H1 (cell line): ENCODE measurements around the gene SKA3. TPM values are rescaled to one million over a fixed set of nuclear protein-coding genes. Genes with fewer than 3 reads are reported as not detected.

ENCODE experiments used
- CTCF ChIA-PET: fragments of 300-600 bp; sonication (Branson Sonifier 250); formaldehyde crosslinking; loops from one replicate; lab custom pipeline; 2021; ENCODE audit not compliant: partially characterized antibody; lab: Charles Lee
- POLR2A ChIA-PET: fragments of 300-600 bp; sonication (Branson Sonifier 250); formaldehyde crosslinking; loops from one replicate; lab custom pipeline; 2021; ENCODE audit warnings: inconsistent platforms; ENCODE audit not compliant: partially characterized antibody; lab: Charles Lee
- DNase-seq, 2 experiments: peaks; one replicate each; pipeline versions ENCODE4 v3.0.0 to v3.0.0-alpha.2; 2010 to 2022; ENCODE audit warnings: low spot score in 2 of 2, low read depth in 1 of 2, mixed read lengths in 1 of 2
- FAIRE-seq: peaks from 2 replicates; lab custom pipeline; 2011; peaks lifted over from hg19 to GRCh38; lab: Jason Lieb, UNC
- H2AFZ ChIP-seq: 2 replicates; pipeline ENCODE4 v1.8.1; 2012; ENCODE audit warnings: low read length, inconsistent platforms
- H2AK5ac ChIP-seq: 2 replicates; pipeline ENCODE4 v1.6.1; 2013; ENCODE audit warnings: low read depth, low read length
- H2BK120ac ChIP-seq: replicated peaks from 2 replicates; pipeline ENCODE3; 2013; ENCODE audit warnings: low read depth, low read length, inconsistent platforms
- H2BK12ac ChIP-seq: 2 replicates; pipeline ENCODE4 v1.6.1; 2013; ENCODE audit warnings: low read depth, low read length
- H2BK15ac ChIP-seq: 2 replicates; pipeline ENCODE4 v1.6.1; 2013; ENCODE audit warnings: low read length
- H2BK20ac ChIP-seq: 2 replicates; pipeline ENCODE4 v1.6.1; 2013; ENCODE audit warnings: low read length
- H2BK5ac ChIP-seq: 2 replicates; pipeline ENCODE4 v1.6.1; 2013; ENCODE audit warnings: low read depth, low read length
- H3K14ac ChIP-seq: 2 replicates; pipeline ENCODE4 v1.6.1; 2013; ENCODE audit warnings: inconsistent platforms; ENCODE audit not compliant: insufficient read length
- H3K18ac ChIP-seq: 2 replicates; pipeline ENCODE4 v1.6.1; 2013; ENCODE audit warnings: low read length; ENCODE audit errors: extremely low read depth
- H3K23ac ChIP-seq: 2 replicates; pipeline ENCODE4 v1.6.1; 2013; ENCODE audit warnings: inconsistent platforms; ENCODE audit not compliant: insufficient read length
- H3K23me2 ChIP-seq: 2 replicates; pipeline ENCODE4 v1.6.1; 2013; ENCODE audit warnings: low read depth, low read length
- H3K27ac ChIP-seq: 2 replicates; pipeline ENCODE4 v1.6.1; 2011; ENCODE audit warnings: low read depth, low read length, inconsistent platforms
- H3K27me3 ChIP-seq, 4 experiments: replicated peaks in 1 of 4; 1 replicate in 1 of 4; 2 replicates in 3 of 4; pipeline versions ENCODE4 v1.6.1 to v1.8.1; 2011 to 2013; ENCODE audit warnings: low read length in 3 of 4, mild to moderate bottlenecking in 3 of 4, inconsistent platforms in 2 of 4, mixed read lengths in 2 of 4, moderate library complexity in 1 of 4; ENCODE audit not compliant: control insufficient read depth in 3 of 4, insufficient read depth in 3 of 4; ENCODE audit errors: extremely low read depth in 1 of 4
- H3K36me3 ChIP-seq, 4 experiments: 2 replicates each; pipeline versions ENCODE4 v1.6.1 to v1.8.1; 2011 to 2013; ENCODE audit warnings: mild to moderate bottlenecking in 4 of 4, low read length in 3 of 4, moderate library complexity in 2 of 4, control low read depth in 1 of 4, inconsistent platforms in 1 of 4; ENCODE audit not compliant: insufficient read depth in 4 of 4, control insufficient read depth in 2 of 4
- H3K4ac ChIP-seq: replicated peaks from 2 replicates; pipeline ENCODE3; 2013; ENCODE audit warnings: low read length, low read depth, mixed read lengths, inconsistent platforms; ENCODE audit not compliant: insufficient read length
- H3K4me1 ChIP-seq, 4 experiments: replicated peaks in 1 of 4; 1 replicate in 1 of 4; 2 replicates in 3 of 4; pipeline versions ENCODE4 v1.6.1 to v1.8.1; 2011 to 2013; ENCODE audit warnings: low read length in 3 of 4, inconsistent platforms in 2 of 4, mixed read lengths in 1 of 4; ENCODE audit not compliant: insufficient read depth in 4 of 4, control insufficient read depth in 3 of 4
- H3K4me2 ChIP-seq, 2 experiments: 2 replicates each; pipeline versions ENCODE4 v1.6.1 to v1.8.1; 2011 to 2013; ENCODE audit warnings: low read depth in 2 of 2, low read length in 2 of 2, control low read depth in 1 of 2, inconsistent platforms in 1 of 2, mild to moderate bottlenecking in 1 of 2; ENCODE audit not compliant: insufficient read depth in 1 of 2
- H3K4me3 ChIP-seq, 4 experiments: fragments of 200-600, 300-600 bp in 1 of 4; sonication (generic), shearing (Covaris generic), sonication (Bioruptor Twin) in 1 of 4; 2 replicates each; pipeline versions ENCODE4 v1.5.1 to v1.8.1; 2011 to 2016; ENCODE audit warnings: low read length in 4 of 4, low read depth in 3 of 4, control low read depth in 2 of 4, inconsistent platforms in 2 of 4, mild to moderate bottlenecking in 2 of 4, mixed read lengths in 1 of 4, moderate library complexity in 1 of 4; ENCODE audit not compliant: insufficient read depth in 2 of 4; ENCODE audit errors: extremely low read depth in 1 of 4
- H3K56ac ChIP-seq: replicated peaks from 2 replicates; pipeline ENCODE3; 2013; ENCODE audit warnings: low read depth, mild to moderate bottlenecking, mixed read lengths, low read length, inconsistent platforms; ENCODE audit not compliant: insufficient read length
- H3K79me1 ChIP-seq: 2 replicates; pipeline ENCODE4 v1.6.1; 2013; ENCODE audit warnings: low read depth, low read length, control low read depth
- H3K79me2 ChIP-seq, 2 experiments: 2 replicates each; pipeline versions ENCODE4 v1.6.1 to v1.8.1; 2012 to 2013; ENCODE audit warnings: low read length in 2 of 2, mild to moderate bottlenecking in 2 of 2, inconsistent platforms in 1 of 2; ENCODE audit not compliant: insufficient read depth in 2 of 2, control insufficient read depth in 1 of 2
- H3K9ac ChIP-seq, 4 experiments: replicated peaks in 1 of 4; 1 replicate in 1 of 4; 2 replicates in 3 of 4; pipeline versions ENCODE4 v1.6.1 to v1.8.1; 2011 to 2013; ENCODE audit warnings: low read depth in 3 of 4, low read length in 3 of 4, control low read depth in 2 of 4, mild to moderate bottlenecking in 2 of 4, moderate library complexity in 2 of 4, inconsistent platforms in 1 of 4; ENCODE audit errors: extremely low read depth in 1 of 4
- H3K9me3 ChIP-seq, 2 experiments: 2 replicates each; pipeline versions ENCODE4 v1.6.1 to v1.8.1; 2012 to 2013; ENCODE audit warnings: mild to moderate bottlenecking in 2 of 2, moderate library complexity in 2 of 2, control low read depth in 1 of 2, inconsistent platforms in 1 of 2, low read depth in 1 of 2, low read length in 1 of 2, mixed read lengths in 1 of 2; ENCODE audit not compliant: insufficient read depth in 2 of 2
- H4K20me1 ChIP-seq, 2 experiments: replicated peaks in 1 of 2; 2 replicates each; pipeline versions ENCODE3 to v1.8.1; 2011 to 2013; ENCODE audit warnings: inconsistent platforms in 2 of 2, low read length in 2 of 2, mild to moderate bottlenecking in 1 of 2; ENCODE audit not compliant: insufficient read depth in 2 of 2, control insufficient read depth in 1 of 2
- H4K5ac ChIP-seq: 2 replicates; pipeline ENCODE4 v1.6.1; 2013; ENCODE audit warnings: low read length, low read depth, mixed read lengths, inconsistent platforms; ENCODE audit not compliant: insufficient read length
- H4K8ac ChIP-seq: 2 replicates; pipeline ENCODE4 v1.8.0; 2013; ENCODE audit warnings: mild to moderate bottlenecking, moderate library complexity, low read length, inconsistent platforms; ENCODE audit not compliant: insufficient read depth; ENCODE audit errors: extremely low read depth
- H4K91ac ChIP-seq: replicated peaks from 2 replicates; pipeline ENCODE3; 2013; ENCODE audit warnings: low read length, mixed read lengths, inconsistent platforms; ENCODE audit not compliant: insufficient read length
- CHD1 ChIP-seq: IDR thresholded peaks from 2 replicates; pipeline ENCODE4 v1.6.1; 2012; ENCODE audit warnings: low read depth, low read length, improper control_type of control experiment
- CHD2 ChIP-seq: IDR thresholded peaks from 2 replicates; pipeline ENCODE4 v1.6.1; 2012; ENCODE audit warnings: low read length, improper control_type of control experiment
- HDAC6 ChIP-seq: IDR thresholded peaks from one replicate; pipeline ENCODE4 v1.7.1; 2012; ENCODE audit warnings: low read depth, mild to moderate bottlenecking, inconsistent platforms, low read length, moderate library complexity
- JUN ChIP-seq: IDR thresholded peaks from 2 replicates; pipeline ENCODE4 v1.6.1; 2011; ENCODE audit warnings: low read depth, mild to moderate bottlenecking, improper control_type of control experiment, low read length
- MAFK ChIP-seq: IDR thresholded peaks from 2 replicates; pipeline ENCODE4 v1.6.1; 2012; ENCODE audit warnings: low read depth, mild to moderate bottlenecking, improper control_type of control experiment, low read length
- RBBP5 ChIP-seq: IDR thresholded peaks from 2 replicates; pipeline ENCODE4 v1.7.1; 2012; ENCODE audit warnings: low read depth, mild to moderate bottlenecking, inconsistent platforms, low read length, moderate library complexity, borderline replicate concordance
- RNF2 ChIP-seq: fragments of 200-900, 300-1000 bp; sonication (generic); IDR thresholded peaks from 2 replicates; pipeline ENCODE4 v1.7.1; 2016; ENCODE audit warnings: borderline replicate concordance, low read depth, mild to moderate bottlenecking, antibody characterized with exemption, low read length; ENCODE audit not compliant: poor library complexity, severe bottlenecking; ENCODE audit errors: missing control alignments
- WGBS, 2 experiments: shearing (Covaris generic) in 1 of 2; methylation state at CpG; one replicate each; pipeline versions ENCODE4 v1.1.6 to v1.1.7; 2013 to 2015; ENCODE audit warnings: low lambda C conversion rate in 2 of 2, mixed read lengths in 2 of 2, inconsistent platforms in 1 of 2, low coverage in 1 of 2, missing lambda C conversion rate in 1 of 2; ENCODE audit not compliant: insufficient replicate concordance in 2 of 2, insufficient coverage in 1 of 2, insufficient read length in 1 of 2; ENCODE audit errors: extremely low coverage in 1 of 2, missing lambda C conversion rate in 1 of 2; 5-methylcytosine and 5-hydroxymethylcytosine counted together
- polyA plus RNA-seq, 7 experiments: library from polyadenylated mRNA; depleted of rRNA in 3 of 7; stranded (reverse) in 5 of 7; unstranded in 2 of 7; fragments of >200 nt in 5 of 7; fragments of 200-250 nt in 2 of 7; gene quantifications; 1 replicate in 5 of 7; 2 replicates in 1 of 7; 4 replicates in 1 of 7; pipeline versions ENCODE4 v1.2.1 to v1.2.3, GENCODE V29; 2011 to 2013; ENCODE audit warnings: missing spikeins in 2 of 7, mixed read lengths in 2 of 7
- total RNA-seq: library from RNA; stranded (reverse); fragmentation: NEBNext Ultra II Directional; extraction: Animal tissue kit (Norgen Biotek cat#: 25700); gene quantifications from 2 replicates; pipeline ENCODE4 v1.2.1, GENCODE V29; 2021
- TF ChIP-seq, protein P1 (sequence below): IDR thresholded peaks from 2 replicates; pipeline ENCODE4 v1.6.1; 2011; ENCODE audit warnings: low read depth, mild to moderate bottlenecking, low read length; ENCODE audit not compliant: insufficient read depth
- TF ChIP-seq, protein P2 (sequence below), 3 experiments: IDR thresholded peaks; 1 replicate in 2 of 3; 2 replicates in 1 of 3; pipeline versions ENCODE4 v1.5.1 to v1.6.1; 2011; ENCODE audit warnings: low read length in 3 of 3, mild to moderate bottlenecking in 3 of 3, inconsistent platforms in 2 of 3, low read depth in 1 of 3, moderate library complexity in 1 of 3; ENCODE audit not compliant: insufficient read depth in 1 of 3; ENCODE audit errors: control extremely low read depth in 1 of 3

The SKA3 gene
- total and polyA plus RNA-seq, 2 of the 8 experiments (the other 6 are each of a cell fraction or from before 2014, with no cell fraction given) = 32.3 to 63.7 TPM

DNA sequence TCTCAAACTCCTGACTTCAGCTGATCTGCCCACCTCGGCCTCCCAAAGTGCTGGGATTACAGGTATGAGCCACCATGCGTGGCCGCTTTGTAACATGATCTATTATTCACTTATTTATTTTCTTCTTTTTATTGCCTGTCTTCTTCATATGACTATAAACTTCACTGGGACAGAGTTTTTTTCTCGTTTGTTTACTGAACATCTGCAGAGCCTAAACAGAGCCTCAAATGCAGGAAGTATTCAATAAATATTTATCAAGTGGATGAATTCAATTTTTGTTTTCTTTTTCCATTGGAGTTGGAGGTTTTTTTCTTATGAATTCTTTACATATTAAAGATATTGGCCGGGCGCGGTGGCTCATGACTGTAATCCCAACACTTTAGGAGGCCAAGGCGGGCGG is 54.7 kb downstream of the SKA3 start:
- Histone ChIP-seq H4K91ac (no peak overlapping the region), H2AK5ac (no peak overlapping the region), H3K9ac (no peak overlapping the region), H2BK120ac (no peak overlapping the region), H3K4me3 (no peak overlapping the region), H3K79me2 (no peaks in the 10 kb centered on the region), H3K4me2 (no peak overlapping the region), H3K14ac (no peak overlapping the region), H4K5ac (no peak overlapping the region), H3K9me3 (0 out of 4 replicates have a peak, but pooled peaks cover 0 to 4% of the 10 kb centered on the region in 2 experiments), H3K18ac (no peak overlapping the region), H3K79me1 (no peaks in the 10 kb centered on the region), H3K36me3 (no peaks in the 10 kb centered on the region; a peak in 1 of 8 replicates), H2BK12ac (0 out of 2 replicates have a peak overlapping the region, but pooled peaks have one; percentile 50), H2BK20ac (no peak overlapping the region), H2BK15ac (no peak overlapping the region), H2AFZ (no peak overlapping the region), H3K23me2 (no peaks in the 10 kb centered on the region), H3K27me3 (no peaks in the 10 kb centered on the region), H3K27ac (no peak overlapping the region), H4K8ac (no peak overlapping the region; the same call in 1 of the 2 replicates), H3K23ac (no peak overlapping the region), H2BK5ac (no peak overlapping the region), H3K4me1 (peaks cover 0 to 11% (median 5%) of the 10 kb centered on the region in 4 experiments; a peak in 6 of 7 replicates), H4K20me1 (no peaks in the 10 kb centered on the region), H3K4ac (no peak overlapping the region), H3K56ac (no peak overlapping the region)
- DNase-seq = no peak
- ChIA-PET CTCF (interaction anchor here (1.2 kb wide), 1 partner anchor 10 kb away, joined by 10 read pairs; no protein-coding TSS in a partner anchor), POLR2A (interaction anchor here (0.6 to 3.3 kb wide), 2 partner anchors 55 to 58 kb away, joined by 3 to 11 read pairs; partner anchors contain the start of genes MRPL57 and SKA3)
- WGBS, 2 experiments = 90% methylated on average over 9 of the region's 9 CpGs; no CpG with 5 or more reads in 1 of the 2 experiments
- FAIRE-seq = no peak
- no peak for TF ChIP-seq CHD1
- TF ChIP-seq MAFK = no peak
- TF ChIP-seq, protein P1, sequence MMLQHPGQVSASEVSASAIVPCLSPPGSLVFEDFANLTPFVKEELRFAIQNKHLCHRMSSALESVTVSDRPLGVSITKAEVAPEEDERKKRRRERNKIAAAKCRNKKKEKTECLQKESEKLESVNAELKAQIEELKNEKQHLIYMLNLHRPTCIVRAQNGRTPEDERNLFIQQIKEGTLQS = no peak
- no peak for TF ChIP-seq CHD2
- TF ChIP-seq RBBP5 = no peak
- TF ChIP-seq, protein P2, sequence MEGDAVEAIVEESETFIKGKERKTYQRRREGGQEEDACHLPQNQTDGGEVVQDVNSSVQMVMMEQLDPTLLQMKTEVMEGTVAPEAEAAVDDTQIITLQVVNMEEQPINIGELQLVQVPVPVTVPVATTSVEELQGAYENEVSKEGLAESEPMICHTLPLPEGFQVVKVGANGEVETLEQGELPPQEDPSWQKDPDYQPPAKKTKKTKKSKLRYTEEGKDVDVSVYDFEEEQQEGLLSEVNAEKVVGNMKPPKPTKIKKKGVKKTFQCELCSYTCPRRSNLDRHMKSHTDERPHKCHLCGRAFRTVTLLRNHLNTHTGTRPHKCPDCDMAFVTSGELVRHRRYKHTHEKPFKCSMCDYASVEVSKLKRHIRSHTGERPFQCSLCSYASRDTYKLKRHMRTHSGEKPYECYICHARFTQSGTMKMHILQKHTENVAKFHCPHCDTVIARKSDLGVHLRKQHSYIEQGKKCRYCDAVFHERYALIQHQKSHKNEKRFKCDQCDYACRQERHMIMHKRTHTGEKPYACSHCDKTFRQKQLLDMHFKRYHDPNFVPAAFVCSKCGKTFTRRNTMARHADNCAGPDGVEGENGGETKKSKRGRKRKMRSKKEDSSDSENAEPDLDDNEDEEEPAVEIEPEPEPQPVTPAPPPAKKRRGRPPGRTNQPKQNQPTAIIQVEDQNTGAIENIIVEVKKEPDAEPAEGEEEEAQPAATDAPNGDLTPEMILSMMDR (IDR thresholded peaks at IDR 0.05; ENCODE audit: control extremely low read depth in 1 of 3, insufficient read depth in 1 of 3, low read depth in 1 of 3, low read length in 3 of 3) = no peak
- no peak for TF ChIP-seq RNF2
- TF ChIP-seq JUN = no peak
- TF ChIP-seq HDAC6 = no peak
